Daoy (cell line): Measurements from ENCODE around the gene TCAF1. TPM values are rescaled to one million over a fixed set of nuclear protein-coding genes. Genes with fewer than 3 reads are reported as not detected.

Experiments used
- total RNA-seq: library from RNA; depleted of rRNA; stranded (reverse); fragments of >200 nt; shearing (Covaris generic); gene quantifications from 2 replicates; pipeline ENCODE4 v1.2.3, GENCODE V29; 2014; rRNA removed

Gene TCAF1
- total RNA-seq, 1 experiment from 2014 or later, result 43.8 TPM

Other genes starting within 250 kb of the TCAF1 start
- gene CTAGE6, start 144.5 kb downstream of the TCAF1 start, total RNA-seq, result not detected in 2 replicates
- gene OR2F2, start 33.1 kb upstream of the TCAF1 start, total RNA-seq, result not detected in 2 replicates
- gene OR2F1, start 52.7 kb upstream of the TCAF1 start, total RNA-seq, result not detected in 2 replicates
- not detected in 2 replicates for gene OR6B1, start 98.1 kb upstream of the TCAF1 start, total RNA-seq
- not detected in 2 replicates for gene OR2A5, start 146.8 kb upstream of the TCAF1 start, total RNA-seq
- not detected in 2 replicates for gene OR2A25, start 167.6 kb upstream of the TCAF1 start, total RNA-seq
- gene OR2A12, start 184.1 kb upstream of the TCAF1 start, total RNA-seq, result not detected in 2 replicates
- not detected in 2 replicates for gene OR2A2, start 207.4 kb upstream of the TCAF1 start, total RNA-seq
- not detected in 2 replicates for gene OR2A14, start 221.0 kb upstream of the TCAF1 start, total RNA-seq